K562 (cell line): Measurements from ENCODE around the gene APBB2. TPM values are rescaled to one million over a fixed set of nuclear protein-coding genes. Genes with fewer than 3 reads are reported as not detected.
"Not testable (repeated sequence)": the region's sequence is repeated elsewhere in the genome, so short reads cannot be mapped to it uniquely, and the experiment has no call there.

Experiments
- ATAC-seq: fragments of 200-7000 bp; cut with Tn5 transposase; 3 replicates; pipeline ENCODE4 v1.9.1; 2020; ENCODE audit warnings: moderate library complexity
- BruUV-seq: library from RNA; stranded (reverse); fragments of 400-500 nt; replicated peaks from 2 replicates; lab custom pipeline; 2021; lab: Mats Ljungman, UMichigan
- CTCF ChIA-PET: fragments of 300-600 bp; formaldehyde crosslinking; extraction: SDS; loops from one replicate; lab custom pipeline; 2021; ENCODE audit warnings: low intra/inter-chr PET ratio; lab: Yijun Ruan, JAX
- POLR2A ChIA-PET: fragments of 300-600, 350-650 bp; sonication (Branson Sonifier 250); formaldehyde crosslinking; extraction: SDS; loops from one replicate; lab custom pipeline; 2021; ENCODE audit warnings: antibody characterized with exemption, inconsistent platforms; lab: Yijun Ruan, JAX
- DNase-seq, 4 experiments: peaks; one replicate each; pipeline versions ENCODE4 v3.0.0 to v3.0.0-alpha.2; 2011 to 2018; ENCODE audit warnings: low spot score in 3 of 4, mixed read lengths in 3 of 4; ENCODE audit errors: extremely low read depth in 1 of 4
- FAIRE-seq: peaks from 2 replicates; lab custom pipeline; 2011; peaks lifted over from hg19 to GRCh38; lab: Jason Lieb, UNC
- H2AFZ ChIP-seq: 2 replicates; pipeline ENCODE4 v1.6.0; 2011; ENCODE audit warnings: low read depth, low read length, control low read depth, inconsistent platforms
- H3K27ac ChIP-seq: fragments of 200-600 bp; 3 replicates; pipeline ENCODE4 v1.8.0; 2011; ENCODE audit warnings: low read depth, mild to moderate bottlenecking, control low read depth, inconsistent platforms, low read length, moderate library complexity, mixed read lengths; ENCODE audit errors: extremely low read depth
- H3K27me3 ChIP-seq, 2 experiments: fragments of 300-600 bp in 1 of 2; 2 replicates in 1 of 2; 3 replicates in 1 of 2; pipeline versions ENCODE4 v1.6.0 to v1.8.0; 2011; ENCODE audit warnings: inconsistent platforms in 2 of 2, low read length in 2 of 2, mild to moderate bottlenecking in 1 of 2, mixed read lengths in 1 of 2, moderate library complexity in 1 of 2; ENCODE audit not compliant: control insufficient read depth in 2 of 2, insufficient read depth in 2 of 2
- H3K36me3 ChIP-seq: fragments of 300-600 bp; 3 replicates; pipeline ENCODE4 v1.8.0; 2011; ENCODE audit warnings: mild to moderate bottlenecking, low read length, inconsistent platforms; ENCODE audit not compliant: control insufficient read depth, insufficient read depth
- H3K4me1 ChIP-seq, 2 experiments: fragments of 200-600 bp in 1 of 2; replicated peaks in 1 of 2; 2 replicates in 1 of 2; 3 replicates in 1 of 2; pipeline versions ENCODE4 v1.5.1 to v1.8.0; 2011; ENCODE audit warnings: inconsistent platforms in 2 of 2, low read length in 2 of 2, mild to moderate bottlenecking in 1 of 2, mixed read lengths in 1 of 2, moderate library complexity in 1 of 2; ENCODE audit not compliant: control insufficient read depth in 2 of 2, insufficient read depth in 2 of 2
- H3K4me2 ChIP-seq: 2 replicates; pipeline ENCODE4 v1.6.1; 2011; ENCODE audit warnings: low read length, control low read depth, inconsistent platforms, mixed read lengths; ENCODE audit not compliant: insufficient read depth
- H3K4me3 ChIP-seq: fragments of 200-600 bp; sonication (generic), shearing (Covaris generic); 2 replicates; pipeline ENCODE4 v1.5.1; 2016; ENCODE audit warnings: control low read depth, inconsistent platforms
- H3K79me2 ChIP-seq: fragments of 200-600 bp; 3 replicates; pipeline ENCODE4 v1.8.0; 2011; ENCODE audit warnings: low read length, inconsistent platforms; ENCODE audit not compliant: control insufficient read depth, insufficient read depth
- H3K9ac ChIP-seq, 2 experiments: 2 replicates each; pipeline versions ENCODE4 v1.6.0 to v1.6.1; 2011; ENCODE audit warnings: low read depth in 2 of 2, low read length in 2 of 2, control low read depth in 1 of 2, inconsistent platforms in 1 of 2, mild to moderate bottlenecking in 1 of 2, mixed read lengths in 1 of 2; ENCODE audit not compliant: insufficient read depth in 1 of 2
- H3K9me1 ChIP-seq: one replicate; pipeline ENCODE4 v1.6.0; 2011; ENCODE audit warnings: inconsistent platforms, mild to moderate bottlenecking, low read length, moderate library complexity; ENCODE audit not compliant: control insufficient read depth, insufficient read depth
- H3K9me3 ChIP-seq: replicated peaks from 2 replicates; pipeline ENCODE4 v1.5.1; 2011; ENCODE audit warnings: low read depth, low read length, inconsistent platforms; ENCODE audit not compliant: control insufficient read depth, insufficient read depth
- H4K20me1 ChIP-seq: replicated peaks from 2 replicates; pipeline ENCODE4 v1.6.1; 2011; ENCODE audit warnings: low read length, inconsistent platforms, mixed read lengths; ENCODE audit not compliant: control insufficient read depth, insufficient read depth
- AFF4 ChIP-seq: sonication (generic); formaldehyde crosslinking; IDR thresholded peaks from 2 replicates; pipeline ENCODE4 v1.8.0; 2023; ENCODE audit warnings: mild to moderate bottlenecking, missing genetic modification reagents
- BRCA1 ChIP-seq, 2 experiments: fragments of 450-650 bp in 1 of 2; sonication (generic) in 1 of 2; formaldehyde crosslinking in 1 of 2; IDR thresholded peaks; 2 replicates each; pipeline versions ENCODE4 v1.5.0 to v1.6.1; 2017 to 2020; ENCODE audit warnings: mild to moderate bottlenecking in 1 of 2, missing genetic modification reagents in 1 of 2
- GABPA ChIP-seq: fragments of 200-800 bp; sonication (Bioruptor generic); conservative IDR thresholded peaks from 2 replicates; pipeline ENCODE4 v1.6.1; 2016; ENCODE audit warnings: low read depth, missing genetic modification characterization, missing compliant biosample characterization
- MAFK ChIP-seq: IDR thresholded peaks from 2 replicates; pipeline ENCODE4 v1.6.1; 2011; ENCODE audit warnings: low read length, improper control_type of control experiment
- MCM7 ChIP-seq, 2 experiments: fragments of 450-650 bp; IDR thresholded peaks; 2 replicates each; pipeline ENCODE4 v1.6.1; 2016 to 2018
- PHF21A ChIP-seq: fragments of 450-650 bp; IDR thresholded peaks from 2 replicates; pipeline ENCODE4 v1.6.1; 2017; ENCODE audit warnings: low read depth, borderline replicate concordance
- POLR2AphosphoS5 ChIP-seq: IDR thresholded peaks from 2 replicates; pipeline ENCODE4 v1.6.1; 2011; ENCODE audit warnings: mild to moderate bottlenecking, low read depth, low read length, moderate library complexity; ENCODE audit not compliant: control insufficient read depth, insufficient read depth
- SLC30A9 ChIP-seq: fragments of 250-450 bp; sonication (Bioruptor Pico); IDR thresholded peaks from 2 replicates; pipeline ENCODE4 v1.8.0; 2022; ENCODE audit warnings: mild to moderate bottlenecking, moderate library complexity
- ZNF134 ChIP-seq: fragments of 250-450 bp; sonication (Bioruptor Pico); conservative IDR thresholded peaks from 2 replicates; pipeline ENCODE4 v1.4.0; 2020
- ZNF76 ChIP-seq: fragments of 250-450 bp; sonication (Bioruptor Pico); IDR thresholded peaks from 2 replicates; pipeline ENCODE4 v1.4.0; 2020; ENCODE audit warnings: mild to moderate bottlenecking, moderate library complexity, borderline replicate concordance
- WGBS: fragments of 100-300 bp; shearing (Covaris generic); methylation state at CpG from one replicate; pipeline ENCODE4 v1.1.6; 2016; ENCODE audit warnings: low coverage, mixed read lengths; ENCODE audit not compliant: insufficient coverage; ENCODE audit errors: missing lambda C conversion rate; 5-methylcytosine and 5-hydroxymethylcytosine counted together
- in situ Hi-C: fragments of 300-500 bp; cut with MboI; formaldehyde crosslinking; loops from 4 replicates; pipeline ENCODE4 v1.15.0; 2018; ENCODE audit warnings: inconsistent platforms, mixed read lengths
- intact Hi-C: fragments of 100-400 bp; cut with micrococcal nuclease; formaldehyde crosslinking; loops from 2 replicates; pipeline ENCODE4 v1.14.2; 2022
- polyA plus RNA-seq, 8 experiments: library from polyadenylated mRNA; depleted of rRNA in 4 of 8; stranded (reverse) in 5 of 8; unstranded in 3 of 8; fragments of >200 nt; fragmentation: Nextera tagmentation in 2 of 8; fragmentation: Illumina TruSeq in 1 of 8; extraction: Ambion mirVana in 2 of 8; extraction: Trizol in 1 of 8; gene quantifications; 2 replicates each; pipeline versions ENCODE4 v1.2.1 to v1.2.3, GENCODE V29; 2011 to 2014; ENCODE audit warnings: inconsistent platforms in 1 of 8, missing spikeins in 1 of 8
- total RNA-seq, 7 experiments: library from RNA; depleted of rRNA in 6 of 7; stranded (reverse); fragments of >200 nt in 6 of 7; fragmentation: Illumina TruSeq in 2 of 7; extraction: Trizol in 2 of 7; gene quantifications; 2 replicates each; pipeline versions ENCODE4 v1.2.1 to v1.2.3, GENCODE V29; 2011 to 2021; ENCODE audit warnings: low replicate concordance in 1 of 7

The APBB2 gene
- total and polyA plus RNA-seq, 9 of the 15 experiments (the other 6 are each of a cell fraction or from before 2014, with no cell fraction given), result 0.08 to 2.1 (median 1.4) TPM

- H3K4me3 ChIP-seq, H3K4me2 ChIP-seq, H3K27me3 ChIP-seq, BruUV-seq, CTCF ChIA-PET, H3K4me1 ChIP-seq, H3K9me3 ChIP-seq, H3K27ac ChIP-seq, in situ Hi-C loops, H2AFZ ChIP-seq, H3K9me1 ChIP-seq, ATAC-seq, DNase-seq, H3K36me3 ChIP-seq, H3K79me2 ChIP-seq, H4K20me1 ChIP-seq, FAIRE-seq, H3K9ac ChIP-seq, intact Hi-C loops, POLR2A ChIA-PET: not testable (repeated sequence)
- 0% methylated on average over 4 of the region's 4 CpGs for WGBS
Observed at GRCh38 chr4:41149568-41149967, 64.8 kb downstream of the APBB2 start.

- 0% methylated on average over 4 of the region's 4 CpGs for WGBS
- H3K4me1 ChIP-seq, result no peaks in the 10 kb centered on the region
- H3K4me3 ChIP-seq, result no peak overlapping the region
- no peaks in the 10 kb centered on the region for H3K9me1 ChIP-seq
- no peak for DNase-seq
- no peaks in the 10 kb centered on the region for H3K79me2 ChIP-seq
- no peak for TF ChIP-seq MAFK
- TF ChIP-seq ZNF134 (CRISPR knock-in tag), result no peak
- TF ChIP-seq GABPA (tag), result no peak
- no peak for TF ChIP-seq PHF21A
- no peak for TF ChIP-seq BRCA1 (IDR thresholded peaks at IDR 0.05)
- TF ChIP-seq BRCA1 (CRISPR knock-in tag; IDR thresholded peaks at IDR 0.05), result no peak
- TF ChIP-seq POLR2AphosphoS5, result no peak
- no peak for TF ChIP-seq ZNF76 (CRISPR knock-in tag)
- no peak for TF ChIP-seq MCM7 (IDR thresholded peaks at IDR 0.05)
- TF ChIP-seq SLC30A9, result no peak
- no peak for TF ChIP-seq AFF4 (CRISPR knock-in tag)
- no peak overlapping the region for H3K27ac ChIP-seq
- no peak overlapping the region for H3K4me2 ChIP-seq
- no peaks in the 10 kb centered on the region; a peak in 1 of 5 replicates for H3K27me3 ChIP-seq
- no peak for FAIRE-seq
- in situ Hi-C loops (no loop called here), intact Hi-C loops (no loop called here)
- ChIA-PET CTCF (no interaction called here), POLR2A (no interaction called here)
- H2AFZ ChIP-seq, result no peak overlapping the region
- H3K9ac ChIP-seq, result no peak overlapping the region
- no peaks in the 10 kb centered on the region for H3K36me3 ChIP-seq
- no TSS peak for BruUV-seq
- H4K20me1 ChIP-seq, result no peaks in the 10 kb centered on the region
- no peaks in the 10 kb centered on the region for H3K9me3 ChIP-seq
- ATAC-seq, result no peak
Observed at GRCh38 chr4:41148931-41149330, 65.4 kb downstream of the APBB2 start.
